GM12892 (cell line): ENCODE data around the gene HOXA7.

Source experiments
- POLR2A ChIP-seq: IDR thresholded peaks from 2 replicates; pipeline ENCODE4 v1.6.1; 2011; ENCODE audit warnings: low read depth, low read length, control low read depth
- POLR2AphosphoS5 ChIP-seq: IDR thresholded peaks from 2 replicates; pipeline ENCODE4 v1.6.1; 2011; ENCODE audit warnings: low read depth, low read length, control low read depth
- TAF1 ChIP-seq: IDR thresholded peaks from 2 replicates; pipeline ENCODE4 v1.6.1; 2011; ENCODE audit warnings: low read depth, mild to moderate bottlenecking, control low read depth, low read length, borderline replicate concordance

- TF ChIP-seq POLR2AphosphoS5 (no peak), POLR2A (no peak), TAF1 (no peak)
These were observed 31.4 kb downstream of the HOXA7 start for GRCh38 chr7:27124902-27125689.
